Endothelial cell of umbilical vein (primary cell): ENCODE measurements around the gene GPN1. TPM values are rescaled to one million over a fixed set of nuclear protein-coding genes. Genes with fewer than 3 reads are reported as not detected.

Experiments
- BruUV-seq: library from RNA; stranded (reverse); fragments of 400-500 nt; replicated peaks from 2 replicates; lab custom pipeline; 2021; lab: Mats Ljungman, UMichigan
- CTCF ChIA-PET: fragments of 300-600, 350-600 bp; sonication (Branson Sonifier 250); formaldehyde crosslinking; loops from one replicate; lab custom pipeline; 2021; ENCODE audit warnings: antibody characterized with exemption, inconsistent platforms; lab: Charles Lee
- POLR2A ChIA-PET: fragments of 300-600, 350-600 bp; sonication (Branson Sonifier 250); formaldehyde crosslinking; loops from one replicate; lab custom pipeline; 2021; ENCODE audit warnings: antibody characterized with exemption, inconsistent platforms; lab: Charles Lee
- DNase-seq: peaks from one replicate; pipeline ENCODE4 v3.0.0-alpha.2; 2011; ENCODE audit warnings: low read depth, low spot score
- FAIRE-seq: peaks from 2 replicates; lab custom pipeline; 2011; peaks lifted over from hg19 to GRCh38; lab: Jason Lieb, UNC
- H2AFZ ChIP-seq: 2 replicates; pipeline ENCODE4 v1.6.0; 2012; ENCODE audit warnings: low read depth, low read length, control low read depth, inconsistent platforms
- H3K27ac ChIP-seq: 2 replicates; pipeline ENCODE4 v1.5.1; 2011; ENCODE audit warnings: low read depth, mild to moderate bottlenecking, control low read depth, low read length, moderate library complexity; ENCODE audit not compliant: insufficient read depth
- H3K27me3 ChIP-seq, 2 experiments: 2 replicates each; pipeline versions ENCODE4 v1.6.0 to v1.6.1; 2011; ENCODE audit warnings: low read length in 2 of 2, mixed read lengths in 1 of 2; ENCODE audit not compliant: control insufficient read depth in 2 of 2, insufficient read depth in 2 of 2
- H3K36me3 ChIP-seq, 2 experiments: 2 replicates in 1 of 2; 3 replicates in 1 of 2; pipeline ENCODE4 v1.5.1; 2011; ENCODE audit warnings: low read length in 2 of 2, mild to moderate bottlenecking in 1 of 2, moderate library complexity in 1 of 2; ENCODE audit not compliant: control insufficient read depth in 2 of 2, insufficient read depth in 2 of 2; ENCODE audit errors: extremely low read depth in 1 of 2
- H3K4me1 ChIP-seq: 3 replicates; pipeline ENCODE4 v1.5.1; 2011; ENCODE audit warnings: mild to moderate bottlenecking, low read length; ENCODE audit not compliant: control insufficient read depth, insufficient read depth; ENCODE audit errors: extremely low read depth
- H3K4me2 ChIP-seq: 2 replicates; pipeline ENCODE4 v1.6.1; 2011; ENCODE audit warnings: low read length, control low read depth, mixed read lengths; ENCODE audit not compliant: insufficient read depth
- H3K4me3 ChIP-seq, 3 experiments: fragments of 200-600 bp in 1 of 3; sonication (generic), shearing (Covaris generic) in 1 of 3; replicated peaks in 1 of 3; 2 replicates each; pipeline ENCODE4 v1.5.1; 2011 to 2016; ENCODE audit warnings: control low read depth in 3 of 3, low read length in 3 of 3, mild to moderate bottlenecking in 2 of 3, inconsistent platforms in 1 of 3, low read depth in 1 of 3, moderate library complexity in 1 of 3; ENCODE audit not compliant: insufficient read depth in 1 of 3
- H3K79me2 ChIP-seq: 2 replicates; pipeline ENCODE4 v1.6.0; 2012; ENCODE audit warnings: low read length, inconsistent platforms; ENCODE audit not compliant: control insufficient read depth, insufficient read depth
- H3K9ac ChIP-seq: replicated peaks from 2 replicates; pipeline ENCODE3; 2011; ENCODE audit warnings: low read length, control low read depth; ENCODE audit not compliant: insufficient read depth; ENCODE audit errors: extremely low read depth
- H3K9me1 ChIP-seq: replicated peaks from 3 replicates; pipeline ENCODE4 v1.6.0; 2011; ENCODE audit warnings: mild to moderate bottlenecking, low read length; ENCODE audit not compliant: control insufficient read depth, insufficient read depth; ENCODE audit errors: extremely low read depth
- H3K9me3 ChIP-seq: replicated peaks from 2 replicates; pipeline ENCODE4 v1.5.1; 2012; ENCODE audit warnings: low read length, inconsistent platforms; ENCODE audit not compliant: control insufficient read depth, insufficient read depth
- H4K20me1 ChIP-seq: replicated peaks from 2 replicates; pipeline ENCODE3; 2011; ENCODE audit warnings: mild to moderate bottlenecking, low read length; ENCODE audit not compliant: control insufficient read depth, insufficient read depth; ENCODE audit errors: extremely low read depth
- CTCF ChIP-seq, 2 donors: IDR thresholded peaks; 1 replicate in 1 of 2; 2 replicates in 1 of 2; pipeline ENCODE4 v1.5.1; 2011; ENCODE audit warnings: low read length in 2 of 2, mild to moderate bottlenecking in 2 of 2, moderate library complexity in 2 of 2, control low read depth in 1 of 2, inconsistent platforms in 1 of 2, low read depth in 1 of 2; ENCODE audit not compliant: insufficient read depth in 1 of 2; ENCODE audit errors: extremely low read depth in 1 of 2
- EZH2 ChIP-seq: IDR thresholded peaks from 2 replicates; pipeline ENCODE4 v1.6.1; 2012; ENCODE audit warnings: borderline replicate concordance, low read depth, mild to moderate bottlenecking, moderate library complexity, low read length, inconsistent platforms; ENCODE audit not compliant: severe bottlenecking
- FOS ChIP-seq: IDR thresholded peaks from 2 replicates; pipeline ENCODE4 v1.6.1; 2011; ENCODE audit warnings: mild to moderate bottlenecking, low read length, moderate library complexity, borderline replicate concordance; ENCODE audit not compliant: insufficient read depth
- GATA2 ChIP-seq: IDR thresholded peaks from 2 replicates; pipeline ENCODE4 v1.7.0; 2011; ENCODE audit warnings: low read depth, mild to moderate bottlenecking, moderate library complexity, mixed read lengths, low read length; ENCODE audit not compliant: insufficient read length, insufficient read depth
- JUN ChIP-seq: IDR thresholded peaks from 2 replicates; pipeline ENCODE4 v1.6.1; 2011; ENCODE audit warnings: borderline replicate concordance, low read depth; ENCODE audit not compliant: insufficient read length, insufficient read depth
- MYC ChIP-seq: IDR thresholded peaks from one replicate; pipeline ENCODE4 v1.6.1; 2011; ENCODE audit warnings: mild to moderate bottlenecking, low read depth, low read length
- POLR2A ChIP-seq: IDR thresholded peaks from 2 replicates; pipeline ENCODE4 v1.6.1; 2012; ENCODE audit warnings: low read depth, mild to moderate bottlenecking, control low read depth, low read length
- POLR2AphosphoS5 ChIP-seq: IDR thresholded peaks from 2 replicates; pipeline ENCODE4 v1.6.1; 2012; ENCODE audit warnings: low read depth, mild to moderate bottlenecking, control low read depth, low read length, moderate library complexity; ENCODE audit not compliant: insufficient read depth
- dilution Hi-C: fragments of 300-500 bp; cut with MboI; formaldehyde crosslinking; loops from one replicate; pipeline ENCODE4 v1.15.0; 2019; ENCODE audit warnings: low sequenced_read_pairs; ENCODE audit not compliant: extremely low pct_ligation_motif_present
- intact Hi-C: fragments of 100-400 bp; cut with micrococcal nuclease; formaldehyde crosslinking; loops from one replicate; pipeline ENCODE4 v1.10.0; 2022
- polyA plus RNA-seq, 4 experiments: library from polyadenylated mRNA; depleted of rRNA in 3 of 4; stranded (reverse) in 3 of 4; unstranded in 1 of 4; fragments of >200 nt; gene quantifications; 2 replicates each; pipeline versions ENCODE4 v1.2.1 to v1.2.3, GENCODE V29; 2011 to 2012; ENCODE audit warnings: missing spikeins in 1 of 4
- total RNA-seq: library from RNA; stranded (reverse); gene quantifications from 2 replicates; pipeline ENCODE4 v1.2.3, GENCODE V29; 2021
- TF ChIP-seq, protein P1 (sequence below): IDR thresholded peaks from 2 replicates; pipeline ENCODE4 v1.6.1; 2011; ENCODE audit not compliant: insufficient read depth, insufficient read length

Gene GPN1
- total and polyA plus RNA-seq, 2 donors (not counting 3 experiments of a cell fraction or from before 2014, with no cell fraction given): 35.4 to 45.5 TPM

DNA sequence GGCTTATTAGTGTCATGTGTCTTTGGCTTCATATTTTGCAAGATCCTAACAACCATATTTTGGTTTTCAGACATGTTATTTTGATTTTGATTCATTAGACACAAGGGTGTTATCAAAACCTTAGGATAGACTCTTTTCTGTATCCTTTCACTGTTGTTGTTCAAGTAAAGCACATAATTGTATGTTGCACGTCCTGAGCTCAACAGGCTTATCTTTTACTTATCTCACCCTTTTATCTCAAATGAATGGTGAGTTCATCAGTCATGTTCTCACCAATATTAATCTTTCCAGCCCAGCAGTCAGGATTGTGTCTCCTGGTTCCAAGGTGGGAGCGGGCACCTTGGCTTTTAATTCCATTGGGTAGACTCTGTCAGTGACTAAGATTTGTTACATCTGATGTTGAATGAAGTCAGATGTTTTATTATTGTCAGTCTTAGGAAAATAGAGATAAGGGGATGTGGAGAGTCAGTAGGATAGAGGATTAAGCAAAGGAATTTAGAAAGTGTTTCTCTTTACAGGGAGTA lies 11.9 kb downstream of the GPN1 start:
- Histone ChIP-seq H3K9me1 (no peaks in the 10 kb centered on the region), H3K27me3 (no peaks in the 10 kb centered on the region), H3K4me1 (no peaks in the 10 kb centered on the region), H3K4me2 (no peak overlapping the region), H3K9me3 (no peaks in the 10 kb centered on the region), H3K27ac (no peak overlapping the region), H3K9ac (no peak overlapping the region), H2AFZ (no peak overlapping the region), H3K36me3 (peaks cover 19 to 23% of the 10 kb centered on the region in 2 experiments), H4K20me1 (no peaks in the 10 kb centered on the region), H3K4me3 (no peak overlapping the region), H3K79me2 (no peaks in the 10 kb centered on the region)
- TF ChIP-seq CTCF (IDR thresholded peaks at IDR 0.05; ENCODE audit: extremely low read depth in 1 of 2, insufficient read depth in 1 of 2, low read depth in 1 of 2, low read length in 2 of 2) (no peak), FOS (no peak), MYC (no peak), EZH2 (no peak), POLR2A (no peak), GATA2 (no peak), JUN (no peak), POLR2AphosphoS5 (no peak)
- TF ChIP-seq, protein P1, sequence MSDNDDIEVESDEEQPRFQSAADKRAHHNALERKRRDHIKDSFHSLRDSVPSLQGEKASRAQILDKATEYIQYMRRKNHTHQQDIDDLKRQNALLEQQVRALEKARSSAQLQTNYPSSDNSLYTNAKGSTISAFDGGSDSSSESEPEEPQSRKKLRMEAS: no peak
- no peak for FAIRE-seq
- ChIA-PET POLR2A (interaction anchor here (1.0 kb wide), 1 partner anchor 13 kb away, joined by 3 read pairs; no protein-coding TSS in a partner anchor), CTCF (interaction anchor here (0.6 kb wide), 1 partner anchor 27 kb away, joined by 3 read pairs; no protein-coding TSS in a partner anchor)
- dilution Hi-C loops (no loop called here), intact Hi-C loops (no loop called here)
- BruUV-seq: no TSS peak
- DNase-seq: no peak
